HG03442 (cell line): ENCODE results near the gene GP9.
"Not testable (repeated sequence)": the region's sequence is repeated elsewhere in the genome, so short reads cannot be mapped to it uniquely, and the experiment has no call there.

Source experiments
- ATAC-seq: cut with Tn5 transposase; IDR thresholded peaks from one replicate; pipeline ENCODE4 v1.9.1; 2021; ENCODE audit warnings: mild to moderate bottlenecking, moderate library complexity; ENCODE audit not compliant: unreplicated experiment

The GP9 gene

GRCh38 chr3:129069313-129070085 lies 8.9 kb downstream of the GP9 start:
- ATAC-seq = not testable (repeated sequence)

- no peak for ATAC-seq
These were observed 9.7 kb downstream of the GP9 start for GRCh38 chr3:129070086-129070885.

- ATAC-seq = no peak
These were observed 16.6 kb downstream of the GP9 start for GRCh38 chr3:129077222-129077621.

GRCh38 chr3:129078510-129078909 lies 17.9 kb downstream of the GP9 start:
- ATAC-seq = no peak

- ATAC-seq = no peak
These were observed 20.9 kb downstream of the GP9 start for GRCh38 chr3:129081503-129081902.

- ATAC-seq = no peak
These were observed 21.4 kb downstream of the GP9 start for GRCh38 chr3:129082026-129082425.

GRCh38 chr3:129084501-129084900 lies 23.9 kb downstream of the GP9 start:
- ATAC-seq = no peak

GRCh38 chr3:129085165-129085715 lies 24.7 kb downstream of the GP9 start:
- ATAC-seq = no peak

GRCh38 chr3:129085818-129086217 lies 25.2 kb downstream of the GP9 start:
- no peak for ATAC-seq

GRCh38 chr3:129087138-129087702 lies 26.6 kb downstream of the GP9 start:
- ATAC-seq = no peak

GRCh38 chr3:129087904-129088303 lies 27.3 kb downstream of the GP9 start:
- ATAC-seq = not testable (repeated sequence)

GRCh38 chr3:129088312-129088711 lies 27.7 kb downstream of the GP9 start:
- ATAC-seq = not testable (repeated sequence)

- no peak for ATAC-seq
These were observed 34.7 kb downstream of the GP9 start for GRCh38 chr3:129095285-129095684.

- ATAC-seq = no peak
These were observed 39.7 kb downstream of the GP9 start for GRCh38 chr3:129100274-129100673.

- no peak for ATAC-seq
These were observed 41.0 kb downstream of the GP9 start for GRCh38 chr3:129101370-129102138.

GRCh38 chr3:129103296-129103695 lies 42.7 kb downstream of the GP9 start:
- no peak for ATAC-seq

- no peak for ATAC-seq
These were observed 43.5 kb downstream of the GP9 start for GRCh38 chr3:129104051-129104450.

GRCh38 chr3:129104498-129105079 lies 44.0 kb downstream of the GP9 start:
- ATAC-seq = no peak

GRCh38 chr3:129105862-129106261 lies 45.3 kb downstream of the GP9 start:
- ATAC-seq = no peak

GRCh38 chr3:129106320-129106719 lies 45.7 kb downstream of the GP9 start:
- no peak for ATAC-seq
